HG03103 (cell line): Measurements from ENCODE around the gene TMEM156.
"Not testable (repeated sequence)": the region's sequence is repeated elsewhere in the genome, so short reads cannot be mapped to it uniquely, and the experiment has no call there.

ENCODE experiments used
- ATAC-seq: cut with Tn5 transposase; IDR thresholded peaks from one replicate; pipeline ENCODE4 v1.9.1; 2021; ENCODE audit warnings: low read depth; ENCODE audit not compliant: unreplicated experiment

Gene TMEM156

DNA sequence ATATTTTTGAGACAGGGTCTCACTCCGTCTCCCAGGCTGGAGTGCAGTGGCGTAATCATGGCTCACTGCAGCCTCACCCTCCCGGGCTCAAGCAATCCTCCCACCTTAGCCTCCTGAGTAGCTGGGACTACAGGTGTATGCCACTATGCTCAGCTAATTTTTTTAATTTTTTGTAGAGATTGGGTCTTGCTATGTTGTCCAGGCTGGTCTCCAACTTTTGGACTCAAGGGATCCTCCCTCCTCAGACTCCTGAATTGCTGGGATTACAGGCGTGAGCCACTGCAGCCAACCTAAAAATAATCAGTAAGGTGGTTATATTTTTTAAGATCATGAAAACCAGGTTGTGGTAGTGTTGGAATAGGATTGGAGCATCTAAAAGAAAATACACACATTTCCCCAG, 38.1 kb downstream of the TMEM156 start:
- ATAC-seq, result no peak

DNA sequence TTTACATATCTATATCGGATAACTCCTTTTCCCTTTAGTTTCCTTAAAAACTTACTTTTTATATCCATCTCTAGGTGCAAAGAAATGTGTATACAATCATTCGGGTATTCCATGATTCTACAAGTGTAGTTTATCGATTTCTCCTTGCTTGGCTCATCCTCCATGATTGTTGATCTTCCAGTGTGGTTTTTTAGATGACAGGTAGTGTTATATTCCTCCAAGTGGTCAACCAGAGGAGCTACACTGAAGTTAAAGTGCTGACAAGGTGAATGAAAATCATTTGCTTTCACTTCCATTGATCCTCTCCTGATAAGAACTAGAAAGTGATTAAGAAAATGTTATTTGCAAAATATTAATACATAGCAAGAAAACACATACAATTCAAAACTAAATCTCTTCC, 38.5 kb downstream of the TMEM156 start:
- ATAC-seq, result no peak

DNA sequence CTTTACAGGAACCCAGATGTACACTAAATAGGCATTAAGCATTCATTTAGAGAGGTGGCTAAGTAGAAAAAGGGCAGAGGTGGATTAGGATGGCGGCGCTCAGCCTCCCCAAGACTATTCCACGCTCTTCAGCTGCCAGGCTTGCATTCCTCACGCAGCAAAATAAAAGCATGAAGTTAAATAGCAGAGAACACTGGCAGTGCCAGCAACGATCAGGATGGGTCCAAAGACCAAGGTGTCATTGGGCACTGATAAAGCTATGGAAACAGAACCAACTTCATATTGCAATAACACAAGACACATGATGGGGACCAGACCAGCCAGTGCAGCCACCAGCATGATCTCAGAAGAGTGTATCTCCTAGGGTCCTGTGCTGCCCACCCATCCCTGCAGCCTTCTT, 42.0 kb downstream of the TMEM156 start:
- no peak for ATAC-seq

DNA sequence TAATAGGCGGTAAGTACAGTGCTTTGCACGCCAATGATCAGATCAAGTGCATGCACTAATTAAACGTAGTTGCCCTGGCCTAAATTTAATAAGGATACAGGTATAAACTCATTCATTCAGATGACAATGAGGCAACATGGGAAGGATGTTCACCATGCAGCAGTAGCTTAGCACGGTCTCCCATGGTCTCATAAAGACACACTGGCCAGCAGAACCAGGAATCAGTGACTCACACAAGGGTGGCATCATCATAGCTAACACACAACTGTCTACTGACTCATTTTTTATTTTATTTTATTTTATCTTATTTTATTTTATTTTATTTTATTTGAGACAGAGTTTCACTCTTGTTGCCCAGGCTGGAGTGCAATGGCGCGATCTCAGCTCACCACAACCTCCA, 42.7 kb downstream of the TMEM156 start:
- no peak for ATAC-seq

GRCh38 chr4:38988353-38988752, 43.9 kb downstream of the TMEM156 start:
- ATAC-seq, result not testable (repeated sequence)

DNA sequence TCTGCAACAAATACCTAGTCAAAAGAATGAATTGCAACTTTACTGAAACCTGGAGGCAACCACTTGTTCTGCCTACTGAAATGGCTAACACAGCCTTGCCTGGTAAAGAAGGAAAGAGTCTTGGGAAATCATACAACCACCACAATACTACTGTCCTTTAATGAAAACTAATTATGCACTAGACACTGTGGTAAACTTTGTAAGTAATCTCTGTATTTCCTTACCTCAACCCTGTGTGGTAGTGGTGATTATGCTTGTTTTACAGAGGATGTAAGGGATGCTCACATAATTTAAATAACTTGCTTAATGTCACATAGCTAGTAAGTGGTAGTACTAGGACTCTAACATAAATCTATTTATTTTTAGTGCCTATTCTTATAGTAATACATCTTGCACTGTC, 44.7 kb downstream of the TMEM156 start:
- ATAC-seq, result no peak

DNA sequence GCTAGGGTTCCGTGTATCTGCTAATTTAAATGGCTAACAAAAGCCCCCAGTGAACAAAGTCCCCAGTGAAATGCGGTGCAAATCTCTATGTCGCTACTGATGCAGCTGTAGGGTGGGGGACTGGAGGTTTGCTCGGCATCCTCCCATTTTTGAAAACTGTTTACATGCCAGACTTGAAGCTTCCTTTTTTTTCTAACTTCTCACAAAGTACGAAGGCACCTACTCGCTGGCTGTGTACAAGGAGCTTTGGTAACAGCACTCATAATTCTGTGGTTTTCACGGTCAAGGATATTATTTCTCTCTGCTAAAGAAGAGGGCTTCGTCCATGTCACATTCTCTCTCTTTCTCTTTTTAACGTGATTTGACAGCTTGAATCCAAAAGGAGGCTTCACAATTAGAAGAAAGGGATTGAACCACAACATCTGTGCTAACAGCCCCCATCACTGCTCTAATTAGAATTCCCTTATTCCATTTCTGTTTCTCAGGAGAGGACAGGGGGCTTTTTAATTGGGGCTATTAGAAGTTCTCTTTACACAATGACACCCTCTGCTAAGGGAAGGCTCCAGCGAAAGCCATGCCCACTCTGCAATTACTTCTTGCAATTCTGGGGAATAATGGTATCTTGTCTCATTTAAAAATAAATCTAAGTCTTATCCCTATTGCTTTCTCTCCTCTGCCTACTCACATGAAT, 46.7 kb downstream of the TMEM156 start:
- no peak for ATAC-seq

DNA sequence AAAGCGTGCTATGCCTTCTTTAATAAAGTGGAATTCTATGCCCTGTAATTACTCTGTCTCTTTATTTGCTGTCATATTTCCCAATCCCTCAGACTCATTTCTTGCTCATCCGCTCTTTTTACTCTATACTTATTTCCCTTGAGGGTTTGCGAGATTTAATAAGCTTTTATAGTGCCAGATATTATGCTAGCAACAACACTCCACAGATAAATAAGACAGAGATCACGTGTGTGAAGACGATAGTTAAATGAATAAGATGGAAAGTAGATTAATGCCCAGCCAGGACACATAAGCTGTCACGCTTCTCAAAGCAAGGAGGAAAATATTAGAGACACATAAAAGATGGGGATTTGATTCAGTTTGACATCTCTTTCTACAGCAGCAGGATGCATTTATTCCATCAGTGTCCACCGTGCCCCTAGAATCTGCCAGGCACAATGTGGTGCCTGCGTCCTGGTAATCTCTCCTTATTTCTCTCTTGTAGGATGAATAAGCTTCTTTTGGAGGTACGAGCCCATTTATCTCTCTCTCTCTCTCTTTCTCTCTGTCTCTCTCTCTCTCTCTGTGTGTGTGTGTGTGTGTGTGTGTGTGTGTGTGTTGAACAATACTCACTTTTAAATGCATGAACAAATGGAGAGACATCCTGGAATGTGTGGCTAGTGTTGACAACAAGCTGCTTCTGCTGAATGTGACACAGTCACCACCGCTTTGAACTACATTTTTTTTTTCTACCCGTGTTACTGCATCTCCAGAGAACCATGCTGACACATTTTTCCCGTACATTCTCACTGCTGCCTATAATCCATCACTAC, 48.2 kb downstream of the TMEM156 start:
- no peak for ATAC-seq

- ATAC-seq, result no peak
These were observed 48.9 kb downstream of the TMEM156 start for GRCh38 chr4:38983291-38983690.

GRCh38 chr4:38982361-38983095, 49.7 kb downstream of the TMEM156 start:
- no peak for ATAC-seq

DNA sequence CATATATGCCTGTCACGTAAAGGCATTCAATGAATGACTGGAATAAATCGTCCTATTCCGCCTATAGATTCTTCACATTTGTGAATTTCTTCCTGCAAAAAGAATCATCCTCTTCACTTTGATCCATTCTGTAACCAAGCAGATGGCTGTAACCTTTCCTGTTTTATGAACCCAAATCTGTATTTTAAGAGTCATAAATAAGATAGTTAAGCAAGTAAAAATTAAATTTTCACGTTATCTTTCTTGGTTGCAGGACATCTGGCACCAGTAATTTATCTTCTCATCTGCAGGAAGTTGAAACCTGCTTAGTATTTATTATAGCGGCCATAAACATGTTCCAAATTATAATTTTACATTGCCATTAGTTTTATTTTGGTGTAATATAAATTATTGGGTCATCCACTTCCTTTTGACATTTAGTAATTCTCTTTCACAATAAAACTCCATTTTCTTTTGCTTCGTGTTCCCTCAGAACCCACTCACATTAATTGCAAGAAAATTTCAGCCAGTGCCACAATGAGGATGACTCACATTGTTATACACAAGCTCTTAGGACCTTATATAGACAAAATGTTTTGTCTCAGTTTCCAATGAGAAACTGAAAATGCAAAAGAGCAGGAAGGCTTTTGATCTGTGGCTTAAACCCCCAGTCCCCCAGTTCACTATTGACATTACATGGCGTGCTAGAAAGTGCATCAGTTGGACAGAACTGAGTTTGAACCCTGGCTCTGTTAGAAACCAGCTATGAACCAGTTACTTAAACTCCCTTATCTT, 51.1 kb downstream of the TMEM156 start:
- no peak for ATAC-seq

DNA sequence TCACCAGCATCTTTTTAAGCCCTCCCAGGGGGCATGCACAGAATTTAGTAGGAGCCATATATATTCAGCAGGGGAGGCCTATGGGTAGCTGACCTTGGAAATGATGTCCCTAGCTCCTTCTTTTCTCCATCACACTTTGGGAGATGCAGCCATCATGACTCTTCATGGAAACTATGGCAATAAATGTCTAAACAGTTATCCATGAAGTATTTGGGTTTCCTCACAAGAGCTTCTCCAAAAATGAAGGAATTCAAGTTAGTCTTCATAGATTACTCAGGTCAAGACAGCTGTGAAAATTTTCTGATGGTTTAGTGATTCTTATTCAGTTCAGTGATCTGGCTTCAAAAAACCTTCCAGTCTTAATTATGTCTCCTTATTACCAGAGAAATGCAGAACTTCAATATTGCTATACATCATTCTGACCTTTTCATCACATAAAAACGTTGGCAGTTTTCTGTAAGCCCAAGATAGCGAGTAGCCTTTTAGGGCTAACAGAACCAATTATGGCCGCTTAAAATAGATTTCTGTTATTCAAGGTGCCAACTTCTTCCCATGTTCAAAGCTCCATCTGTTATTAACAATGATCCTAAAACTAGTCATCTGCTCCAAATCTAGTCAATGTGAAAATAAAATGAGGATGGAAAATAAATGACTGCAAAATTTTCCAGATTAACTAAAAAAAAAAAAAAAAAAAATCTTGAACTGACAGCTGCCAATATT, 52.5 kb downstream of the TMEM156 start:
- no peak for ATAC-seq

- ATAC-seq, result no peak
These were observed 53.1 kb downstream of the TMEM156 start for GRCh38 chr4:38979081-38979480.

DNA sequence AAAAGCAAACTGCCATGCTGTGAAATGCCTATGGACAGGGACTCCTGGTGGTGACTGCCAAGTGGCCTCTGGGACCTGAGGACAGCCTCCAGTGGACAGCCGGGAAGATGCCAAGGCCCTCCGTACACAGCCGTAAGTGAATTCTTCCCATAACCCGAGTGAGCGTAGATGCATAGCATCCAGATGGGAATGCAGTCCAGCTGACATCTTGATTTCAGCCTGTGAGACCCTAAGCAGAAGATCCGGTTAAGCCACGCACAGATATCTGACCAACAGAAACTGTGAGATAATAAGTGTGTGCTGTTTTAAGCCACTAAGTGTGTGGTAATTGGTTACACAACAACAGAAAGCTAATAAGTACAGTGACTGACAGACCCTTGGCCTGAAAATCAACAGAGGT, 55.9 kb downstream of the TMEM156 start:
- ATAC-seq, result no peak

DNA sequence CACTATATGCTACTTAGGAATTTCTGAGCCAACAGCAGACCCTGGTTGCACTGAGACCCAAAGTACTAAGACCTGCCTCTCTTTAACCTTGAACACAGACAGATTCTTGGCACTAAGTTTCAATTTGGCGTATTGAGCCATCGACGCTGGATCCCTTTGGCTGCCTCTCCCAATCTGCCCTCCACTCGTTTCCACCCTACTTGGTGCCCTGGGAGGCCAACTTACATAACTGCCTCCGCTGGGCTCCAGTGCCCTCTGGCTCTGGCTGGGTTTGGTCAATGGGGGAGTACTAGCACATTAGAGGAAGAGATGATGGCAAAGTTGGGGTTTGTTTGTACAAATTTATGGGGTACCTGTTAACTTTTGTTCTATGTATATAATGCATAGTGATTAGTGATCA, 63.5 kb downstream of the TMEM156 start:
- no peak for ATAC-seq

GRCh38 chr4:38967260-38968095, 64.7 kb downstream of the TMEM156 start:
- no peak for ATAC-seq

GRCh38 chr4:38965866-38966265, 66.3 kb downstream of the TMEM156 start:
- no peak for ATAC-seq

GRCh38 chr4:38964942-38965775, 67.0 kb downstream of the TMEM156 start:
- ATAC-seq, result no peak
